HCT116 (cell line): ENCODE measurements around the gene ASGR1.

ENCODE experiments used
- CTCF ChIP-seq, 3 experiments: fragments of 200-600 bp in 1 of 3; sonication (generic) in 1 of 3; IDR thresholded peaks in 2 of 3; conservative IDR thresholded peaks in 1 of 3; 2 replicates each; pipeline ENCODE4 v1.5.1; 2012 to 2017; ENCODE audit warnings: low read depth in 2 of 3, low read length in 2 of 3, antibody characterized with exemption in 1 of 3, borderline replicate concordance in 1 of 3, control low read depth in 1 of 3, mild to moderate bottlenecking in 1 of 3, mixed read lengths in 1 of 3, mixed run types in 1 of 3, moderate library complexity in 1 of 3; ENCODE audit not compliant: insufficient read depth in 1 of 3
- EZH2 ChIP-seq: fragments of 200-600 bp; sonication (generic); IDR thresholded peaks from 2 replicates; pipeline ENCODE4 v1.6.1; 2017; ENCODE audit warnings: antibody characterized with exemption, mixed run types
- MAX ChIP-seq: IDR thresholded peaks from 2 replicates; pipeline ENCODE4 v1.6.1; 2012
- TCF7L2 ChIP-seq: IDR thresholded peaks from 2 replicates; pipeline ENCODE4 v1.7.0; 2011; ENCODE audit warnings: borderline replicate concordance, inconsistent platforms; ENCODE audit not compliant: insufficient read depth, insufficient read length; ENCODE audit errors: extremely low read depth

- TF ChIP-seq CTCF (IDR thresholded peaks at IDR 0.05 in 2 of 3, conservative IDR thresholded peaks at IDR 0.05 in 1 of 3; ENCODE audit: borderline replicate concordance in 1 of 3, insufficient read depth in 1 of 3, low read depth in 2 of 3, low read length in 2 of 3) (peak; percentile 91 to 99 (median 93)), TCF7L2 (no peak), MAX (no peak), EZH2 (no peak)
Measured at GRCh38 chr17:7136266-7136877, 42.8 kb downstream of the ASGR1 start.
